Measurements from ENCODE around the gene TIE1.

TIE1 gene

GRCh38 chr1:43284065-43284464 is 16.7 kb upstream of the TIE1 start:
- Histone ChIP-seq H3K79me2 (ENCODE audit: low read length) (no peaks in the 10 kb centered on the region), H4K20me1 (ENCODE audit: insufficient read depth, low read length) (no peaks in the 10 kb centered on the region), H3K9ac (ENCODE audit: low read length) (no peak overlapping the region), H3K4me1 (ENCODE audit: low read length) (no peaks in the 10 kb centered on the region), H3K27ac (ENCODE audit: low read length) (no peak overlapping the region), H3K36me3 (replicated peaks; ENCODE audit: low read depth, low read length) (no peaks in the 10 kb centered on the region), H3K27me3 (ENCODE audit: low read depth, low read length) (peaks cover 13% of the 10 kb centered on the region), H3K4me3 (ENCODE audit: low read length) (no peak overlapping the region), H2AFZ (ENCODE audit: low read depth, low read length) (no peak overlapping the region), H3K4me2 (ENCODE audit: low read length) (no peak overlapping the region), H3K9me3 (ENCODE audit: insufficient read depth, low read length) (no peaks in the 10 kb centered on the region)
- TF ChIP-seq, protein P1, sequence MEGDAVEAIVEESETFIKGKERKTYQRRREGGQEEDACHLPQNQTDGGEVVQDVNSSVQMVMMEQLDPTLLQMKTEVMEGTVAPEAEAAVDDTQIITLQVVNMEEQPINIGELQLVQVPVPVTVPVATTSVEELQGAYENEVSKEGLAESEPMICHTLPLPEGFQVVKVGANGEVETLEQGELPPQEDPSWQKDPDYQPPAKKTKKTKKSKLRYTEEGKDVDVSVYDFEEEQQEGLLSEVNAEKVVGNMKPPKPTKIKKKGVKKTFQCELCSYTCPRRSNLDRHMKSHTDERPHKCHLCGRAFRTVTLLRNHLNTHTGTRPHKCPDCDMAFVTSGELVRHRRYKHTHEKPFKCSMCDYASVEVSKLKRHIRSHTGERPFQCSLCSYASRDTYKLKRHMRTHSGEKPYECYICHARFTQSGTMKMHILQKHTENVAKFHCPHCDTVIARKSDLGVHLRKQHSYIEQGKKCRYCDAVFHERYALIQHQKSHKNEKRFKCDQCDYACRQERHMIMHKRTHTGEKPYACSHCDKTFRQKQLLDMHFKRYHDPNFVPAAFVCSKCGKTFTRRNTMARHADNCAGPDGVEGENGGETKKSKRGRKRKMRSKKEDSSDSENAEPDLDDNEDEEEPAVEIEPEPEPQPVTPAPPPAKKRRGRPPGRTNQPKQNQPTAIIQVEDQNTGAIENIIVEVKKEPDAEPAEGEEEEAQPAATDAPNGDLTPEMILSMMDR (IDR thresholded peaks at IDR 0.05; ENCODE audit: low read depth, low read length), result no peak
- no peak for TF ChIP-seq EZH2phosphoT487 (IDR thresholded peaks at IDR 0.05; ENCODE audit: low read depth)

DNA sequence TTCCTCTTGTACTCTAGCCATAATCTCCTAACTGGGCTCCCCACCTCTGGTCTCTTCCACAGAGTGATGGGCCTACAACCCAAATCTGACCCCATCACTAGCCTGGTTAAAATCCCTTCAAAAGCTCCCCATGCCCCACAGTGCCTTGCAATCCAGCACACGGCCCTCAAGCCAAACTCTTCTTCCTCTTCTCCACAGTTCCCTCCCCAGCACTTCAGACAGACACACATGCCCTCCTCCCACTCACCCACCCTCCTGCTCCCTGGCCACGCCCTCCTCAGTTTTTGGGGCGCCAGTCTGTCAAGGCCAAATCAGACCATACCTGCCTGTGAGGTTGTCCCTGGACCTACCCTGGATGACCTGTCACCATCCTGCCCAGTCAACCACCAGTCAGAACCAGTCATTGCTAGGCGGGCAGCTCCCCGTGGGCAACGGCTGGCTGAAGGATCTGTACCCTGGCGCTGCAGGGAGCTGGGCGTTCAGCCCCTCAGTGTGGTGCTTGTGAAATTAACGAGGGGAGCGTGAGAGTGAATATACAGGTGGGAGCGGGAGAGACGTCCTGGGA is 16.2 kb upstream of the TIE1 start:
- H2AFZ ChIP-seq (ENCODE audit: low read depth, low read length), result no peak overlapping the region
- H3K79me2 ChIP-seq (ENCODE audit: low read length), result no peaks in the 10 kb centered on the region
- no peak overlapping the region for H3K9ac ChIP-seq (ENCODE audit: low read length)
- peaks cover 13% of the 10 kb centered on the region for H3K27me3 ChIP-seq (ENCODE audit: low read depth, low read length)
- no peaks in the 10 kb centered on the region for H3K9me3 ChIP-seq (ENCODE audit: insufficient read depth, low read length)
- TF ChIP-seq EZH2phosphoT487 (IDR thresholded peaks at IDR 0.05; ENCODE audit: low read depth), result no peak
- TF ChIP-seq, protein P1 (IDR thresholded peaks at IDR 0.05; ENCODE audit: low read depth, low read length), result no peak
- no peak overlapping the region for H3K27ac ChIP-seq (ENCODE audit: low read length)
- no peaks in the 10 kb centered on the region for H3K36me3 ChIP-seq (replicated peaks; ENCODE audit: low read depth, low read length)
- H3K4me2 ChIP-seq (ENCODE audit: low read length), result no peak overlapping the region
- H3K4me1 ChIP-seq (ENCODE audit: low read length), result no peaks in the 10 kb centered on the region
- no peak overlapping the region for H3K4me3 ChIP-seq (ENCODE audit: low read length)
- no peaks in the 10 kb centered on the region for H4K20me1 ChIP-seq (ENCODE audit: insufficient read depth, low read length)

DNA sequence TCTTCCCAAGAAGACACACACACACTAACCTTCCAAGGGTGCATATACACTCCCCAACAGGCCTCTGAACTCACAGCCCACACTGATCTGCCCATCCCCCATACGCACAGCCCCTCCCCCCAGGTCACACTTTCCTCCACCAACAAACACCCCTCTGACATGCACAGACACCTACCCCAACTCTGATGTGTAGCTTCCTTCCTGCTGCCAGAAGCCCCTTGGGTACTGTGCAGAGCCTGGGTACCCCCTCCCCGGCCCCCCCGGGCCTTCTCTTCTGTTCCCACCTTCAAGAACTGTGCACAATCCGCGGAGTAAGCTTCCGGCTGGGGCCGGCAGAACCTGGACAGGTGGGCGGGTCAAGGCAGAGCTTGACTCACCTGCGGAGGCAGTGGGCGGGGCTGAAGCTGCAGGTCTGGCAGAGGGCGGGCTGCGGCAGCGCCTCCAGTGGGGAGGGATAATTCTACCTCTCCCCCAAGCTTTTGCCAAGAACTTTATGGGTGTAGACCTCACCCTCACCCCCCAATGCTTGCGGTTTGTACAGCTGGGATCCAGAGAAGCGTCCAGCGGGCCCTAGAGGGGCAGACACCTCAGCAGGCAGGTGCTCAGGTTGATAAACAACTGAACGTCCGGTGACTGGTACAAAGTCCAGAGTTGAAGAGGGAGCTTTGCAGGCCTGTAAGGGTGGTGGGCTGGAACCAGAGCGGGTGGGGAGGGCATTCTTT is 15.4 kb upstream of the TIE1 start, which contains the start of gene C1orf210:
Gene C1orf210, minus strand, starts transcription at position 313 of the 722 bp plus-strand sequence. CDS start 2,311 bp downstream, outside the sequence.
- H3K79me2 ChIP-seq (ENCODE audit: low read length), result no peaks in the 10 kb centered on the region
- H3K9ac ChIP-seq (ENCODE audit: low read length), result no peak within 1 kb of the TSS
- TF ChIP-seq EZH2phosphoT487 (IDR thresholded peaks at IDR 0.05; ENCODE audit: low read depth), result no peak
- TF ChIP-seq, protein P1 (IDR thresholded peaks at IDR 0.05; ENCODE audit: low read depth, low read length), result no peak
- no peak within 1 kb of the TSS for H2AFZ ChIP-seq (ENCODE audit: low read depth, low read length)
- H4K20me1 ChIP-seq (ENCODE audit: insufficient read depth, low read length), result no peaks in the 10 kb centered on the region
- no peaks in the 10 kb centered on the region for H3K36me3 ChIP-seq (replicated peaks; ENCODE audit: low read depth, low read length)
- H3K4me2 ChIP-seq (ENCODE audit: low read length), result no peak within 1 kb of the TSS
- H3K27me3 ChIP-seq (ENCODE audit: low read depth, low read length), result peaks cover 13% of the 10 kb centered on the region
- no peak within 1 kb of the TSS for H3K4me3 ChIP-seq (ENCODE audit: low read length)
- H3K9me3 ChIP-seq (ENCODE audit: insufficient read depth, low read length), result no peaks in the 10 kb centered on the region
- no peaks in the 10 kb centered on the region for H3K4me1 ChIP-seq (ENCODE audit: low read length)
- H3K27ac ChIP-seq (ENCODE audit: low read length), result no peak within 1 kb of the TSS

DNA sequence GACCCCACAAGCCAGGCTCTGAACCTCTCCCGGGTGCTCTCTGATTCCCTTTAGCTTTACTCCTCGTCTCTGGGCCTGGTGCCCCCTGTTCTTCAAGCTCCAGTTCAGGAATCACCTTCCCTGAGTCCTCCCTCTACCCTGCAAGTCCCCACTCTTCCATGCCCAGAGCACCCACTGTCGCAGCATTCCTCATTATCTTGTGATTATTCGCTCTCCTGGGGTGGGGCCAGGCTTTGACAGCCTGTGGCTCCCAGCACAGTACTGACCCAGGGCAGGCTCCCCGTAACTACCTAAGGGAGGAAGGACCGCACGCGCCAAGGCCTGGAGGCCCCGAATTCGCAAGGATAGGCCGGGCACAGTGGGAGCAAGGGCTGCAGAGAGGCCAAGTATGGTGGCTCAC is 14.7 kb upstream of the TIE1 start:
- no peak overlapping the region for H3K4me2 ChIP-seq (ENCODE audit: low read length)
- peaks cover 13% of the 10 kb centered on the region for H3K27me3 ChIP-seq (ENCODE audit: low read depth, low read length)
- H3K4me1 ChIP-seq (ENCODE audit: low read length), result no peaks in the 10 kb centered on the region
- H4K20me1 ChIP-seq (ENCODE audit: insufficient read depth, low read length), result no peaks in the 10 kb centered on the region
- no peaks in the 10 kb centered on the region for H3K36me3 ChIP-seq (replicated peaks; ENCODE audit: low read depth, low read length)
- no peak overlapping the region for H3K27ac ChIP-seq (ENCODE audit: low read length)
- TF ChIP-seq EZH2phosphoT487 (IDR thresholded peaks at IDR 0.05; ENCODE audit: low read depth), result no peak
- TF ChIP-seq, protein P1 (IDR thresholded peaks at IDR 0.05; ENCODE audit: low read depth, low read length), result no peak
- H2AFZ ChIP-seq (ENCODE audit: low read depth, low read length), result no peak overlapping the region
- H3K9ac ChIP-seq (ENCODE audit: low read length), result no peak overlapping the region
- no peaks in the 10 kb centered on the region for H3K79me2 ChIP-seq (ENCODE audit: low read length)
- no peak overlapping the region for H3K4me3 ChIP-seq (ENCODE audit: low read length)
- no peaks in the 10 kb centered on the region for H3K9me3 ChIP-seq (ENCODE audit: insufficient read depth, low read length)

All from OCI-LY3 (cell line).